HepG2 (cell line): ENCODE results near the gene RASD1. TPM values are rescaled to one million over a fixed set of nuclear protein-coding genes. Genes with fewer than 3 reads are reported as not detected.

Experiments
- ATAC-seq: fragments of 200-7000 bp; cut with Tn5 transposase; 3 replicates; pipeline ENCODE4 v1.9.1; 2020; ENCODE audit warnings: mild to moderate bottlenecking, moderate library complexity
- BruUV-seq: library from RNA; stranded (reverse); fragments of 400-500 nt; replicated peaks from 2 replicates; lab custom pipeline; 2021; lab: Mats Ljungman, UMichigan
- CTCF ChIA-PET: fragments of 300-600 bp; formaldehyde crosslinking; extraction: SDS; loops from one replicate; lab custom pipeline; 2021; ENCODE audit warnings: low total read pairs, inconsistent platforms, low intra/inter-chr PET ratio; lab: Yijun Ruan, JAX
- POLR2A ChIA-PET: fragments of 350-600 bp; sonication (Branson Sonifier 250); formaldehyde crosslinking; loops from one replicate; lab custom pipeline; 2020; ENCODE audit warnings: antibody characterized with exemption, inconsistent platforms; lab: Yijun Ruan, JAX
- DNase-seq: peaks from one replicate; pipeline ENCODE4 v3.0.0-alpha.2; 2015; ENCODE audit warnings: low spot score
- FAIRE-seq: peaks from 3 replicates; lab custom pipeline; 2011; peaks lifted over from hg19 to GRCh38; lab: Jason Lieb, UNC
- H2AFZ ChIP-seq: one replicate; pipeline ENCODE4 v1.6.1; 2011; ENCODE audit warnings: low read length, inconsistent platforms
- H3K27ac ChIP-seq: fragments of 300-600 bp; 3 replicates; pipeline ENCODE4 v1.8.0; 2011; ENCODE audit warnings: mixed run types, mild to moderate bottlenecking, mixed read lengths, low read length, inconsistent platforms; ENCODE audit not compliant: insufficient read depth; ENCODE audit errors: extremely low read length
- H3K27me3 ChIP-seq, 2 experiments: fragments of 200-600 bp in 1 of 2; 2 replicates in 1 of 2; 3 replicates in 1 of 2; pipeline versions ENCODE4 v1.6.0 to v1.8.0; 2011; ENCODE audit warnings: low read length in 2 of 2, mild to moderate bottlenecking in 2 of 2, moderate library complexity in 2 of 2, inconsistent platforms in 1 of 2; ENCODE audit not compliant: insufficient read depth in 2 of 2, control insufficient read depth in 1 of 2
- H3K36me3 ChIP-seq, 2 experiments: fragments of 200-600 bp in 1 of 2; replicated peaks in 1 of 2; 2 replicates in 1 of 2; 3 replicates in 1 of 2; pipeline versions ENCODE4 v1.5.1 to v1.8.0; 2011; ENCODE audit warnings: low read length in 2 of 2, inconsistent platforms in 1 of 2; ENCODE audit not compliant: insufficient read depth in 2 of 2, control insufficient read depth in 1 of 2
- H3K4me1 ChIP-seq: 2 replicates; pipeline ENCODE4 v1.5.1; 2012; ENCODE audit warnings: low read length, inconsistent platforms; ENCODE audit not compliant: insufficient read depth
- H3K4me2 ChIP-seq: 2 replicates; pipeline ENCODE4 v1.6.0; 2011; ENCODE audit warnings: low read depth, low read length, inconsistent platforms
- H3K4me3 ChIP-seq, 3 experiments: fragments of 200-600 bp in 1 of 3; sonication (generic), shearing (Covaris generic) in 1 of 3; replicated peaks in 1 of 3; 2 replicates each; pipeline ENCODE4 v1.5.1; 2011 to 2016; ENCODE audit warnings: low read length in 3 of 3, inconsistent platforms in 2 of 3, low read depth in 2 of 3, mild to moderate bottlenecking in 2 of 3, control low read depth in 1 of 3, mixed read lengths in 1 of 3; ENCODE audit not compliant: insufficient read depth in 1 of 3
- H3K79me2 ChIP-seq: one replicate; pipeline ENCODE4 v1.6.1; 2011; ENCODE audit warnings: low read length, inconsistent platforms; ENCODE audit not compliant: insufficient read depth
- H3K9ac ChIP-seq: 2 replicates; pipeline ENCODE4 v1.6.0; 2011; ENCODE audit warnings: mild to moderate bottlenecking, low read depth, low read length, inconsistent platforms; ENCODE audit not compliant: insufficient read depth
- H3K9me3 ChIP-seq: 2 replicates; pipeline ENCODE4 v1.5.1; 2012; ENCODE audit warnings: mild to moderate bottlenecking, low read length
- H4K20me1 ChIP-seq: 2 replicates; pipeline ENCODE4 v1.6.0; 2011; ENCODE audit warnings: inconsistent platforms, mild to moderate bottlenecking, low read length, moderate library complexity; ENCODE audit not compliant: insufficient read depth
- ASH2L ChIP-seq: fragments of 300-600, 200-600 bp; sonication (generic); IDR thresholded peaks from 2 replicates; pipeline ENCODE4 v1.7.0; 2017; ENCODE audit warnings: low read depth, mild to moderate bottlenecking, moderate library complexity, mixed read lengths, low read length; ENCODE audit not compliant: insufficient read length
- CBFB ChIP-seq: sonication (generic); formaldehyde crosslinking; IDR thresholded peaks from 2 replicates; pipeline ENCODE4 v1.4.0; 2020; ENCODE audit warnings: missing genetic modification reagents
- CEBPG ChIP-seq: IDR thresholded peaks from 2 replicates; pipeline ENCODE4 v1.6.1; 2016
- DBP ChIP-seq: sonication (generic); formaldehyde crosslinking; IDR thresholded peaks from 2 replicates; pipeline ENCODE4 v1.4.0; 2020; ENCODE audit warnings: missing genetic modification reagents; ENCODE audit errors: not compliant biosample characterization
- FOXO4 ChIP-seq: sonication (generic); formaldehyde crosslinking; conservative IDR thresholded peaks from 2 replicates; pipeline ENCODE4 v1.8.1; 2023; ENCODE audit warnings: missing genetic modification reagents
- MEIS1 ChIP-seq: sonication (generic); formaldehyde crosslinking; IDR thresholded peaks from 2 replicates; pipeline ENCODE4 v1.9.0; 2021; ENCODE audit warnings: mild to moderate bottlenecking, missing genetic modification reagents, moderate library complexity, borderline replicate concordance
- NFE2 ChIP-seq: sonication (generic); formaldehyde crosslinking; IDR thresholded peaks from 2 replicates; pipeline ENCODE4 v1.4.0; 2020; ENCODE audit warnings: missing genetic modification reagents
- NFE2L1 ChIP-seq: sonication (generic); formaldehyde crosslinking; IDR thresholded peaks from 2 replicates; pipeline ENCODE4 v1.4.0; 2020; ENCODE audit warnings: missing genetic modification reagents, mild to moderate bottlenecking, borderline replicate concordance
- PAXIP1 ChIP-seq: sonication (generic); formaldehyde crosslinking; conservative IDR thresholded peaks from 2 replicates; pipeline ENCODE4 v1.4.0; 2020; ENCODE audit warnings: mild to moderate bottlenecking, missing genetic modification reagents, moderate library complexity
- SP140L ChIP-seq: sonication (generic); formaldehyde crosslinking; IDR thresholded peaks from 2 replicates; pipeline ENCODE4 v1.4.0; 2020; ENCODE audit warnings: missing genetic modification reagents, borderline replicate concordance
- TBP ChIP-seq: sonication (generic); formaldehyde crosslinking; IDR thresholded peaks from 2 replicates; pipeline ENCODE4 v1.5.0; 2020; ENCODE audit warnings: missing genetic modification reagents
- ZFP36L1 ChIP-seq: sonication (generic); formaldehyde crosslinking; IDR thresholded peaks from 2 replicates; pipeline ENCODE4 v1.8.0; 2022; ENCODE audit warnings: mild to moderate bottlenecking, missing genetic modification reagents, moderate library complexity
- ZNF282 ChIP-seq: fragments of 450-650 bp; IDR thresholded peaks from 2 replicates; pipeline ENCODE4 v1.6.1; 2018; ENCODE audit not compliant: partially characterized antibody
- WGBS: methylation state at CpG from one replicate; pipeline ENCODE4 v1.1.6; 2017; ENCODE audit warnings: low lambda C conversion rate; 5-methylcytosine and 5-hydroxymethylcytosine counted together
- in situ Hi-C: cut with HindIII; loops from 2 replicates; pipeline ENCODE4 v1.10.0; 2017; ENCODE audit warnings: low pct_unique_long_range_greater_than_20kb; ENCODE audit not compliant: extremely low pct_ligation_motif_present
- intact Hi-C: fragments of 100-400 bp; cut with micrococcal nuclease; formaldehyde crosslinking; loops from one replicate; pipeline ENCODE4 v1.10.0; 2022; ENCODE audit not compliant: unreplicated experiment
- polyA plus RNA-seq, 8 experiments: library from polyadenylated mRNA; depleted of rRNA in 3 of 8; stranded (reverse) in 7 of 8; unstranded in 1 of 8; fragments of >200 nt; fragmentation: Illumina TruSeq in 4 of 8; extraction: Trizol in 4 of 8; gene quantifications; 2 replicates each; pipeline versions ENCODE4 v1.2.1 to v1.2.3, GENCODE V29; 2011 to 2016; ENCODE audit warnings: low read depth in 4 of 8, missing spikeins in 1 of 8, mixed read lengths in 1 of 8; ENCODE audit not compliant: insufficient read depth in 1 of 8
- total RNA-seq, 5 experiments: library from RNA; depleted of rRNA; stranded (reverse); fragments of >200 nt; fragmentation: Illumina TruSeq; extraction: Trizol; gene quantifications; 2 replicates each; pipeline ENCODE4 v1.2.3, GENCODE V29; 2016; ENCODE audit warnings: low read depth in 1 of 5

RASD1 gene
- total and polyA plus RNA-seq, 2 of the 13 experiments (the other 11 are each of a cell fraction or from before 2014, with no cell fraction given): 1.6 to 4.2 TPM

GRCh38 chr17:17527534-17527933 lies 31.3 kb upstream of the RASD1 start:
- Histone ChIP-seq H3K27me3 (no peaks in the 10 kb centered on the region), H4K20me1 (peaks cover 20% of the 10 kb centered on the region; the same call in 1 of the 2 replicates), H3K36me3 (no peaks in the 10 kb centered on the region), H3K4me3 (no peak overlapping the region), H3K9ac (no peak overlapping the region), H2AFZ (no peak overlapping the region), H3K9me3 (no peaks in the 10 kb centered on the region), H3K4me2 (no peak overlapping the region), H3K79me2 (no peaks in the 10 kb centered on the region), H3K27ac (no peak overlapping the region), H3K4me1 (peaks cover 18% of the 10 kb centered on the region)
- no peak for FAIRE-seq
- ChIA-PET POLR2A (interaction anchor here (1.1 to 2.9 kb wide), 2 partner anchors 11 to 31 kb away, joined by 3 to 13 read pairs; no protein-coding TSS in a partner anchor), CTCF (no interaction called here)
- 92% methylated on average over 8 of the region's 11 CpGs for WGBS
- DNase-seq: no peak
- in situ Hi-C loops (no loop called here), intact Hi-C loops (no loop called here)
- TF ChIP-seq FOXO4: no peak
- TF ChIP-seq NFE2 (CRISPR knock-in tag): no peak
- no peak for TF ChIP-seq DBP (CRISPR knock-in tag)
- TF ChIP-seq NFE2L1 (CRISPR knock-in tag): no peak
- TF ChIP-seq MEIS1 (CRISPR knock-in tag): no peak
- TF ChIP-seq CEBPG (CRISPR knock-in tag): no peak
- TF ChIP-seq ZFP36L1 (CRISPR knock-in tag): no peak
- no peak for TF ChIP-seq CBFB (CRISPR knock-in tag)
- TF ChIP-seq PAXIP1: no peak
- TF ChIP-seq ZNF282: no peak
- no peak for TF ChIP-seq SP140L (CRISPR knock-in tag)
- TF ChIP-seq TBP (CRISPR knock-in tag): no peak
- no peak for TF ChIP-seq ASH2L
- ATAC-seq: no peak
- BruUV-seq: no TSS peak
